ENCODE measurements around the gene SEPTIN8.

DNA sequence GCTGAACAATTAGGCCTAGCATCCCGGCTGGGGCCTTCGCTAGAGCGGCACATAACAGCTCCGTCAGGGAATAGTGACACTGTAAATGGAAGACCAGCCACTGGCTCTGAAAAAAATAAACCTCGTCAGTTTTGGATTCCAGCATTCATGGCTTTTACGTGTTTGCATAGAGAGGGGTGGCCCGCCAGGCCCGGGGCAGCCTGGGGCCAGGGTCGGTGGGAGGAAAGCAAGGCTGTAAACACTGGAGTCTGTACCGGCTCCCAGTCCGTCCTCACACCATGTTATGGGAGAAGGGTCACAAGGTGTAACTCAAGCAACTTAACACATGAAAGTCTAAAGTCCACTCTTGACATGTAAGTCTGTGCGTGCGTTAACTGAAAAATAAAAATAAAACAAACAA, 18.6 kb downstream of the SEPTIN8 start:
- TF ChIP-seq, protein P1, sequence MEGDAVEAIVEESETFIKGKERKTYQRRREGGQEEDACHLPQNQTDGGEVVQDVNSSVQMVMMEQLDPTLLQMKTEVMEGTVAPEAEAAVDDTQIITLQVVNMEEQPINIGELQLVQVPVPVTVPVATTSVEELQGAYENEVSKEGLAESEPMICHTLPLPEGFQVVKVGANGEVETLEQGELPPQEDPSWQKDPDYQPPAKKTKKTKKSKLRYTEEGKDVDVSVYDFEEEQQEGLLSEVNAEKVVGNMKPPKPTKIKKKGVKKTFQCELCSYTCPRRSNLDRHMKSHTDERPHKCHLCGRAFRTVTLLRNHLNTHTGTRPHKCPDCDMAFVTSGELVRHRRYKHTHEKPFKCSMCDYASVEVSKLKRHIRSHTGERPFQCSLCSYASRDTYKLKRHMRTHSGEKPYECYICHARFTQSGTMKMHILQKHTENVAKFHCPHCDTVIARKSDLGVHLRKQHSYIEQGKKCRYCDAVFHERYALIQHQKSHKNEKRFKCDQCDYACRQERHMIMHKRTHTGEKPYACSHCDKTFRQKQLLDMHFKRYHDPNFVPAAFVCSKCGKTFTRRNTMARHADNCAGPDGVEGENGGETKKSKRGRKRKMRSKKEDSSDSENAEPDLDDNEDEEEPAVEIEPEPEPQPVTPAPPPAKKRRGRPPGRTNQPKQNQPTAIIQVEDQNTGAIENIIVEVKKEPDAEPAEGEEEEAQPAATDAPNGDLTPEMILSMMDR (IDR thresholded peaks at IDR 0.05), result no peak
- TF ChIP-seq EZH2 (IDR thresholded peaks at IDR 0.05; ENCODE audit: borderline replicate concordance, insufficient read depth, low read depth, low read length, poor library complexity, severe bottlenecking), result no peak
